Kidney (tissue), 22 donors: Measurements from ENCODE around the gene RNASE13. TPM values are rescaled to one million over a fixed set of nuclear protein-coding genes. Genes with fewer than 3 reads are reported as not detected.

Experiments used
- DNase-seq, 5 donors: peaks; one replicate each; pipeline ENCODE4 v3.0.0-alpha.2; 2013 to 2020
- FAIRE-seq: peaks from 2 replicates; lab custom pipeline; 2012; peaks lifted over from hg19 to GRCh38; lab: Jason Lieb, UNC
- H3K27ac ChIP-seq, 2 donors: one replicate each; pipeline ENCODE4 v1.7.0; 2013; ENCODE audit warnings: low read depth in 2 of 2, low read length in 2 of 2, inconsistent platforms in 1 of 2
- H3K27me3 ChIP-seq: one replicate; pipeline ENCODE4 v1.7.1; 2013; ENCODE audit warnings: low read length, inconsistent platforms; ENCODE audit not compliant: control insufficient read depth, insufficient read depth
- H3K36me3 ChIP-seq, 3 donors: one replicate each; pipeline versions ENCODE4 v1.7.0 to v1.7.1; 2013; ENCODE audit warnings: low read length in 3 of 3, control low read depth in 1 of 3, inconsistent platforms in 1 of 3; ENCODE audit not compliant: insufficient read depth in 3 of 3, control insufficient read depth in 2 of 3
- H3K4me1 ChIP-seq, 3 donors: one replicate each; pipeline versions ENCODE4 v1.7.0 to v1.7.1; 2013; ENCODE audit warnings: low read length in 3 of 3, inconsistent platforms in 1 of 3, low read depth in 1 of 3; ENCODE audit not compliant: control insufficient read depth in 2 of 3, insufficient read depth in 2 of 3
- H3K4me3 ChIP-seq, 3 donors: one replicate each; pipeline versions ENCODE4 v1.7.0 to v1.8.1; 2013; ENCODE audit warnings: low read length in 3 of 3, control low read depth in 1 of 3, inconsistent platforms in 1 of 3
- H3K9ac ChIP-seq, 3 donors: one replicate each; pipeline versions ENCODE4 v1.7.0 to v1.7.1; 2013; ENCODE audit warnings: low read length in 3 of 3, control low read depth in 1 of 3, inconsistent platforms in 1 of 3
- H3K9me3 ChIP-seq, 3 donors: one replicate each; pipeline versions ENCODE4 v1.7.0 to v1.7.1; 2013; ENCODE audit warnings: low read length in 3 of 3, control low read depth in 1 of 3, inconsistent platforms in 1 of 3; ENCODE audit not compliant: control insufficient read depth in 2 of 3, insufficient read depth in 1 of 3
- intact Hi-C: fragments of 100-400 bp; cut with DNase I; formaldehyde crosslinking; loops from one replicate; pipeline ENCODE4 v1.11.1; 2022
- long read RNA-seq, 10 donors: library from polyadenylated mRNA in 1 of 10; unstranded in 1 of 10; transcript quantifications; one replicate each; pipeline ENCODE4 v2.0.0 and lab custom pipeline, GENCODE V29; 2021 to 2026
- polyA plus RNA-seq: library from polyadenylated mRNA; stranded (reverse); fragments of 350-450 nt; fragmentation: Illumina TruSeq; extraction: RNeasy Lipid Tissue Mini Kit (QIAGEN cat#74804); gene quantifications from one replicate; pipeline ENCODE4 v1.2.3, GENCODE V29; 2014; ENCODE audit warnings: low read depth, low replicate concordance; ENCODE audit not compliant: insufficient read depth
- total RNA-seq: library from RNA; stranded (reverse); fragmentation: NEBNext Ultra II Directional; extraction: Animal tissue kit (Norgen Biotek cat#: 25700); gene quantifications from one replicate; pipeline ENCODE4 v1.2.1, GENCODE V29; 2021
- TF ChIP-seq, protein P1 (sequence below): IDR thresholded peaks from 3 replicates; pipeline ENCODE4 v1.5.1; 2012; ENCODE audit warnings: mild to moderate bottlenecking, moderate library complexity, borderline replicate concordance; ENCODE audit not compliant: insufficient read depth; ENCODE audit errors: extremely low read depth
- donor health status: control.
- donor health status: control.
- donor health status: control.
- donor health status: control.
- donor health status: control.
- donor health status: DM: yes; HTN: yes; CAD: no.
- donor health status: Normal renal cell carcinoma (clear cell type).

RNASE13 gene, protein sequence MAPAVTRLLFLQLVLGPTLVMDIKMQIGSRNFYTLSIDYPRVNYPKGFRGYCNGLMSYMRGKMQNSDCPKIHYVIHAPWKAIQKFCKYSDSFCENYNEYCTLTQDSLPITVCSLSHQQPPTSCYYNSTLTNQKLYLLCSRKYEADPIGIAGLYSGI
- total RNA-seq (not detected), polyA plus RNA-seq (not detected)
- long read RNA-seq, donor 1: 0 reads
- long read RNA-seq, donor 2: 0 reads
- long read RNA-seq, donor 3: 0 reads
- long read RNA-seq, donor 4: 0 reads
- long read RNA-seq, donor 5: 0 reads
- long read RNA-seq, donor 6: 0 reads
- long read RNA-seq, donor 7: 0 reads
- long read RNA-seq, donor 8: 0 reads
- long read RNA-seq, donor 9: 0 reads
- long read RNA-seq, donor 10: 0 reads

DNA sequence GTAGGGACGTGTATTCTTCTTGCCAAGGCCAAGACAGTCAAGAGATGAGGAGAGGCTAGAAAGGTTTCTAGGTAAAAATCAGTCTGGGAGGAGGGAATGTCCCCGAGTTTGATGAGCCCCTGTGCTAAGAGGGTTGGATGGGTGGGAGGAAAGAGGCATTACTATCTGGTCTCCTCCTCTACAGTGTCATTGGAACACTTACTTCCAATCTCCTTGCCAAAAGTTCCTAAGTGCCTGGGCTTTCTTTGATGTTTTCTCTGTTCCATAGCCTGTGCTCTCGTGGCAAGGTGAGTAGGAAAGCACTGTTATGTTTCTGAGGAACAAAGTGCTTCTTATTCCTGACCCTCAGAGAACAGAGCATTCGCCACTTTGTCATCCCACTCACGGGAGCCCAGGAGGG is at the start of gene RNASE13:
Gene RNASE13 (minus strand): TSS at position 101 of the 400 bp plus-strand sequence. CDS start 519 bp downstream, outside the sequence.
- Histone ChIP-seq H3K9ac (no peak within 1 kb of the TSS), H3K36me3 (no peaks in the 10 kb centered on the region), H3K9me3 (no peaks in the 10 kb centered on the region), H3K4me1 (peaks cover 5 to 13% (median 8%) of the 10 kb centered on the region in 3 donors), H3K4me3 (no peak within 1 kb of the TSS), H3K27ac (no peak within 1 kb of the TSS), H3K27me3 (no peaks in the 10 kb centered on the region)
- no peak for FAIRE-seq
- TF ChIP-seq, protein P1, sequence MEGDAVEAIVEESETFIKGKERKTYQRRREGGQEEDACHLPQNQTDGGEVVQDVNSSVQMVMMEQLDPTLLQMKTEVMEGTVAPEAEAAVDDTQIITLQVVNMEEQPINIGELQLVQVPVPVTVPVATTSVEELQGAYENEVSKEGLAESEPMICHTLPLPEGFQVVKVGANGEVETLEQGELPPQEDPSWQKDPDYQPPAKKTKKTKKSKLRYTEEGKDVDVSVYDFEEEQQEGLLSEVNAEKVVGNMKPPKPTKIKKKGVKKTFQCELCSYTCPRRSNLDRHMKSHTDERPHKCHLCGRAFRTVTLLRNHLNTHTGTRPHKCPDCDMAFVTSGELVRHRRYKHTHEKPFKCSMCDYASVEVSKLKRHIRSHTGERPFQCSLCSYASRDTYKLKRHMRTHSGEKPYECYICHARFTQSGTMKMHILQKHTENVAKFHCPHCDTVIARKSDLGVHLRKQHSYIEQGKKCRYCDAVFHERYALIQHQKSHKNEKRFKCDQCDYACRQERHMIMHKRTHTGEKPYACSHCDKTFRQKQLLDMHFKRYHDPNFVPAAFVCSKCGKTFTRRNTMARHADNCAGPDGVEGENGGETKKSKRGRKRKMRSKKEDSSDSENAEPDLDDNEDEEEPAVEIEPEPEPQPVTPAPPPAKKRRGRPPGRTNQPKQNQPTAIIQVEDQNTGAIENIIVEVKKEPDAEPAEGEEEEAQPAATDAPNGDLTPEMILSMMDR: no peak
- intact Hi-C loops: no loop called here
- DNase-seq: no peak

DNA sequence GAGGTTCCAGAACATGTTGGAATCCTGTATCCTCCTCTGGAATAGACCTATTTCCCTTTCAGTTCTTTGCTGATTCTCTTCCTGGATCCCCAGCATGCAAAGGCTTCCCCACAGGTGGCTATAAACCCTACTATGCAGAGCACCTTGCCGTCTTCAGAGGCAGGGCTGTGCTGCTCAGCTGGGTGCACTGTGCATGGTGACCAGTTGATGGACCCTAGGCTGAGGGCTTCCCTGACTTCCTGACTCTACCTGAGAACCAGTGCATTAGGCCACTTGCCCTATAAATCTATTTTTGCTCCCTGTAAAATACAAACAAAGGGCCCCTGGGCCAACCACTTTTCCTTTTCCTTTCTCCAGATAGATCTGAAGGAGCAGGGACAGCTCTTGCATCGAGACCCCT is 49.8 kb upstream of the RNASE13 start:
- no peak for DNase-seq
- H3K9me3 ChIP-seq: no peaks in the 10 kb centered on the region
- no peak overlapping the region for H3K27ac ChIP-seq
- no peak overlapping the region for H3K4me3 ChIP-seq
- peaks cover 5 to 47% (median 15%) of the 10 kb centered on the region in 3 donors for H3K36me3 ChIP-seq
- no peaks in the 10 kb centered on the region for H3K27me3 ChIP-seq
- intact Hi-C loops: loop anchor here (10.0 kb wide), 1 partner anchor 70 kb away; no protein-coding TSS in a partner anchor
- FAIRE-seq: no peak
- TF ChIP-seq, protein P1: no peak
- H3K4me1 ChIP-seq: no peaks in the 10 kb centered on the region
- H3K9ac ChIP-seq: no peak overlapping the region

DNA sequence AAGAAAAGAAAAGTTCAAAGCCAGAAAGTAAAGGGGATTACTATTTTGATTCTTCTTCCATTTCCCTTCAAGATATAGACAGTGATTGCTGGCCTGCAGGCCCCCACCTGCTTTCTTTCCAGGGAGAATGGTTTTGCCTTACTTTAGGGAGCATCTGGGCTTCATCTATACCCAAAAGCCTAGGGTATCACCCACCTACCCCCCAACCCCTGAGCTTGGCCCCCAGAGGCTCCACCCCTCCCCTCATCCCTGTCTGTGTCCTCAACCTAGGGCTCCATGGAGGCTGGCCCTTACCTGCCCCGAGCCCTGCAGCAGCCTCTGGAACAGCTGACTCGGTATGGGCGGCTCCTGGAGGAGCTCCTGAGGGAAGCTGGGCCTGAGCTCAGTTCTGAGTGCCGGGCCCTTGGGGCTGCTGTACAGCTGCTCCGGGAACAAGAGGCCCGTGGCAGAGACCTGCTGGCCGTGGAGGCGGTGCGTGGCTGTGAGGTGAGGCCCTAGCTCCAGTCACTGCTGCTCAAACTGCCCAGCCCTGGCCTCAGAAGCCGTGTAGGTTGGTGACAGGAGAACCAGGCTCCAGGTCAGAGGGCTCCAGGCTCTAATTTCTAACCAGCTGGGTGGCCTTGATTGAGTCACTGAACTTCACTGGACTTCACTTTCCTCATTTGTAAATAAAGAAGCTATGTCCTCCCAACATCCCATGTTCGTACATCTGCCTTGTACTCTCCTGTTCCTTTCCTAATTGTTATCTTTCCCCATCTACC is 49.1 kb upstream of the RNASE13 start:
- FAIRE-seq (no peak), DNase-seq (no peak)
- H3K36me3 ChIP-seq: peaks cover 5 to 54% (median 21%) of the 10 kb centered on the region in 3 donors
- H3K4me3 ChIP-seq: no peak overlapping the region
- no peaks in the 10 kb centered on the region for H3K4me1 ChIP-seq
- TF ChIP-seq, protein P1: no peak
- intact Hi-C loops: loop anchor here (10.0 kb wide), 1 partner anchor 69 kb away; no protein-coding TSS in a partner anchor
- no peaks in the 10 kb centered on the region for H3K27me3 ChIP-seq
- no peak overlapping the region for H3K27ac ChIP-seq
- no peaks in the 10 kb centered on the region for H3K9me3 ChIP-seq
- H3K9ac ChIP-seq: no peak overlapping the region
